Caco-2 (cell line): Measurements from ENCODE around the gene RHOT2. TPM values are rescaled to one million over a fixed set of nuclear protein-coding genes. Genes with fewer than 3 reads are reported as not detected.
A peak's percentile ranks its signal among the peaks of the same experiment; 100 is the strongest.

Experiments used
- BruUV-seq: library from RNA; stranded (reverse); fragments of 400-500 nt; replicated peaks from 2 replicates; lab custom pipeline; 2021; lab: Mats Ljungman, UMichigan
- CTCF ChIA-PET: fragments of 300-600 bp; sonication (Branson Sonifier 250); formaldehyde crosslinking; loops from one replicate; lab custom pipeline; 2022; ENCODE audit warnings: antibody characterized with exemption; lab: Charles Lee
- POLR2A ChIA-PET: fragments of 300-600 bp; sonication (Branson Sonifier 250); formaldehyde crosslinking; loops from one replicate; lab custom pipeline; 2022; ENCODE audit warnings: antibody characterized with exemption; lab: Charles Lee
- DNase-seq, 2 experiments: peaks; one replicate each; pipeline versions ENCODE4 v3.0.0 to v3.0.0-alpha.2; 2020 to 2022
- H3K27me3 ChIP-seq: replicated peaks from 2 replicates; pipeline ENCODE4 v1.6.0; 2011; ENCODE audit warnings: low read length; ENCODE audit not compliant: control insufficient read depth, insufficient read depth
- H3K36me3 ChIP-seq: 2 replicates; pipeline ENCODE4 v1.5.1; 2011; ENCODE audit warnings: low read length; ENCODE audit not compliant: control insufficient read depth, insufficient read depth
- H3K4me1 ChIP-seq: fragments of 250-450 bp; sonication (Bioruptor Pico); 2 replicates; pipeline ENCODE4 v1.5.1; 2020; ENCODE audit warnings: mild to moderate bottlenecking
- H3K4me3 ChIP-seq: 2 replicates; pipeline ENCODE4 v1.5.1; 2011; ENCODE audit warnings: low read depth, mild to moderate bottlenecking, control low read depth, low read length
- H3K9me3 ChIP-seq: fragments of 250-450 bp; sonication (Bioruptor Pico); 2 replicates; pipeline ENCODE4 v1.5.1; 2020; ENCODE audit warnings: mild to moderate bottlenecking, moderate library complexity
- H3K27ac Mint-ChIP-seq: one replicate; pipeline ENCODE4 v1.8.0; 2022; ENCODE audit warnings: mixed read lengths; ENCODE audit not compliant: unreplicated experiment
- H3K27me3 Mint-ChIP-seq: one replicate; pipeline ENCODE4 v1.8.0; 2022; ENCODE audit warnings: mixed read lengths; ENCODE audit not compliant: insufficient read depth, unreplicated experiment
- H3K36me3 Mint-ChIP-seq: one replicate; pipeline ENCODE4 v1.8.0; 2022; ENCODE audit warnings: mild to moderate bottlenecking, mixed read lengths; ENCODE audit not compliant: insufficient read depth, unreplicated experiment
- H3K4me1 Mint-ChIP-seq: one replicate; pipeline ENCODE4 v1.8.0; 2022; ENCODE audit warnings: low read depth, mixed read lengths; ENCODE audit not compliant: unreplicated experiment
- H3K4me3 Mint-ChIP-seq: one replicate; pipeline ENCODE4 v1.8.0; 2022; ENCODE audit warnings: mild to moderate bottlenecking, moderate library complexity, mixed read lengths; ENCODE audit not compliant: unreplicated experiment
- H3K9me3 Mint-ChIP-seq: one replicate; pipeline ENCODE4 v1.8.0; 2022; ENCODE audit warnings: mixed read lengths; ENCODE audit not compliant: unreplicated experiment
- CTCF ChIP-seq, 2 experiments: fragments of 200-600 bp in 1 of 2; IDR thresholded peaks; 1 replicate in 1 of 2; 2 replicates in 1 of 2; pipeline versions ENCODE4 v1.5.1 to v1.8.0; 2011 to 2022; ENCODE audit warnings: antibody characterized with exemption in 1 of 2, control low read depth in 1 of 2, inconsistent platforms in 1 of 2, low read depth in 1 of 2, low read length in 1 of 2, mild to moderate bottlenecking in 1 of 2, moderate library complexity in 1 of 2; ENCODE audit not compliant: insufficient read depth in 1 of 2, severe bottlenecking in 1 of 2, unreplicated experiment in 1 of 2
- intact Hi-C: fragments of 100-400 bp; cut with micrococcal nuclease; formaldehyde crosslinking; loops from one replicate; pipeline ENCODE4 v1.10.0; 2022; ENCODE audit not compliant: unreplicated experiment
- total RNA-seq: library from RNA; stranded (reverse); gene quantifications from 2 replicates; pipeline ENCODE4 v1.2.3, GENCODE V29; 2022

Gene RHOT2
- total RNA-seq, 1 experiment from 2014 or later = 96.7 TPM

GRCh38 chr16:671353-672131 lies 3.6 kb downstream of the RHOT2 start:
- no peak for TF ChIP-seq CTCF (IDR thresholded peaks at IDR 0.05; ENCODE audit: insufficient read depth in 1 of 2, low read depth in 1 of 2, low read length in 1 of 2, severe bottlenecking in 1 of 2, unreplicated experiment in 1 of 2)
- ChIA-PET CTCF (interaction anchor here (0.6 kb wide), 1 partner anchor 9 kb away, joined by 5 read pairs; the partner anchor contains the start of gene STUB1), POLR2A (no interaction called here)
- no peaks in the 10 kb centered on the region for H3K4me1 Mint-ChIP-seq
- H3K9me3 Mint-ChIP-seq = no peaks in the 10 kb centered on the region
- Histone ChIP-seq H3K36me3 (peaks cover 5% of the 10 kb centered on the region), H3K4me1 (no peaks in the 10 kb centered on the region; the same call in 1 of the 2 replicates), H3K27me3 (no peaks in the 10 kb centered on the region), H3K9me3 (no peaks in the 10 kb centered on the region), H3K4me3 (no peak overlapping the region)
- peak overlapping the region; percentile 40 for H3K4me3 Mint-ChIP-seq
- peaks cover 17% of the 10 kb centered on the region for H3K36me3 Mint-ChIP-seq
- BruUV-seq = no TSS peak
- no peak overlapping the region for H3K27ac Mint-ChIP-seq
- intact Hi-C loops = no loop called here
- no peak for DNase-seq
- H3K27me3 Mint-ChIP-seq = no peaks in the 10 kb centered on the region

GRCh38 chr16:672371-672770 lies 4.4 kb downstream of the RHOT2 start:
- POLR2A ChIA-PET = no interaction called here
- H3K36me3 Mint-ChIP-seq = peaks cover 17% of the 10 kb centered on the region

GRCh38 chr16:672851-673250 lies 4.9 kb downstream of the RHOT2 start:
- Mint-ChIP-seq H3K4me1 (no peaks in the 10 kb centered on the region), H3K27ac (no peak overlapping the region), H3K27me3 (no peaks in the 10 kb centered on the region), H3K4me3 (no peak overlapping the region), H3K9me3 (no peaks in the 10 kb centered on the region), H3K36me3 (peaks cover 17% of the 10 kb centered on the region)
- no TSS peak for BruUV-seq
- CTCF ChIA-PET = no interaction called here
- H3K4me1 ChIP-seq = no peaks in the 10 kb centered on the region; the same call in 1 of the 2 replicates
- TF ChIP-seq CTCF (IDR thresholded peaks at IDR 0.05; ENCODE audit: insufficient read depth in 1 of 2, low read depth in 1 of 2, low read length in 1 of 2, severe bottlenecking in 1 of 2, unreplicated experiment in 1 of 2) = no peak
- no peaks in the 10 kb centered on the region for H3K27me3 ChIP-seq
- no peak overlapping the region for H3K4me3 ChIP-seq
- DNase-seq = no peak
- POLR2A ChIA-PET = no interaction called here
- intact Hi-C loops = no loop called here
- H3K9me3 ChIP-seq = no peaks in the 10 kb centered on the region
- peaks cover 5% of the 10 kb centered on the region for H3K36me3 ChIP-seq

More at GRCh38 chr16:672371-672770, 4.4 kb downstream of the RHOT2 start:
- intact Hi-C loops = no loop called here
- CTCF ChIA-PET = no interaction called here
- H3K36me3 ChIP-seq = peaks cover 5% of the 10 kb centered on the region
- H3K4me1 ChIP-seq = no peaks in the 10 kb centered on the region; the same call in 1 of the 2 replicates
- H3K27me3 Mint-ChIP-seq = no peaks in the 10 kb centered on the region
- H3K4me3 ChIP-seq = no peak overlapping the region
- H3K27me3 ChIP-seq = no peaks in the 10 kb centered on the region
- H3K9me3 Mint-ChIP-seq = no peaks in the 10 kb centered on the region
- no peaks in the 10 kb centered on the region for H3K9me3 ChIP-seq
- DNase-seq = no peak
- no peak overlapping the region for H3K4me3 Mint-ChIP-seq
- no peak overlapping the region for H3K27ac Mint-ChIP-seq
- TSS peak; percentile 3 for BruUV-seq
- no peak for TF ChIP-seq CTCF (IDR thresholded peaks at IDR 0.05; ENCODE audit: insufficient read depth in 1 of 2, low read depth in 1 of 2, low read length in 1 of 2, severe bottlenecking in 1 of 2, unreplicated experiment in 1 of 2)
- no peaks in the 10 kb centered on the region for H3K4me1 Mint-ChIP-seq
